ENCODE data around the gene ARHGEF33. TPM values are rescaled to one million over a fixed set of nuclear protein-coding genes. Genes with fewer than 3 reads are reported as not detected.

ARHGEF33 gene
- total RNA-seq (0.12 and 0.27 TPM in 2 replicates), polyA plus RNA-seq (0.31 and 0.62 TPM in 2 replicates)

- DNase-seq (ENCODE audit: low spot score) = no peak
- Histone ChIP-seq H3K4me3 (no peak within 1 kb of the TSS), H4K20me1 (ENCODE audit: insufficient read depth, poor library complexity, severe bottlenecking) (no peaks in the 10 kb centered on the region), H3K4me1 (ENCODE audit: insufficient read depth) (no peaks in the 10 kb centered on the region), H3K27me3 (no peaks in the 10 kb centered on the region), H3K4me2 (no peak within 1 kb of the TSS), H3K9me2 (replicated peaks; ENCODE audit: insufficient read depth) (no peaks in the 10 kb centered on the region), H3K79me2 (no peaks in the 10 kb centered on the region), H2AFZ (no peak within 1 kb of the TSS), H3K27ac (no peak within 1 kb of the TSS), H3K36me3 (replicated peaks; ENCODE audit: insufficient read depth, low read depth) (no peaks in the 10 kb centered on the region), H3K9me3 (ENCODE audit: low read depth) (no peaks in the 10 kb centered on the region)
- TF ChIP-seq EZH2phosphoT487 (IDR thresholded peaks at IDR 0.05; ENCODE audit: low read depth, severe bottlenecking, unreplicated experiment) = no peak
- no peak for TF ChIP-seq EZH2 (IDR thresholded peaks at IDR 0.05; ENCODE audit: borderline replicate concordance)
- TF ChIP-seq, protein P1, sequence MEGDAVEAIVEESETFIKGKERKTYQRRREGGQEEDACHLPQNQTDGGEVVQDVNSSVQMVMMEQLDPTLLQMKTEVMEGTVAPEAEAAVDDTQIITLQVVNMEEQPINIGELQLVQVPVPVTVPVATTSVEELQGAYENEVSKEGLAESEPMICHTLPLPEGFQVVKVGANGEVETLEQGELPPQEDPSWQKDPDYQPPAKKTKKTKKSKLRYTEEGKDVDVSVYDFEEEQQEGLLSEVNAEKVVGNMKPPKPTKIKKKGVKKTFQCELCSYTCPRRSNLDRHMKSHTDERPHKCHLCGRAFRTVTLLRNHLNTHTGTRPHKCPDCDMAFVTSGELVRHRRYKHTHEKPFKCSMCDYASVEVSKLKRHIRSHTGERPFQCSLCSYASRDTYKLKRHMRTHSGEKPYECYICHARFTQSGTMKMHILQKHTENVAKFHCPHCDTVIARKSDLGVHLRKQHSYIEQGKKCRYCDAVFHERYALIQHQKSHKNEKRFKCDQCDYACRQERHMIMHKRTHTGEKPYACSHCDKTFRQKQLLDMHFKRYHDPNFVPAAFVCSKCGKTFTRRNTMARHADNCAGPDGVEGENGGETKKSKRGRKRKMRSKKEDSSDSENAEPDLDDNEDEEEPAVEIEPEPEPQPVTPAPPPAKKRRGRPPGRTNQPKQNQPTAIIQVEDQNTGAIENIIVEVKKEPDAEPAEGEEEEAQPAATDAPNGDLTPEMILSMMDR (IDR thresholded peaks at IDR 0.05; ENCODE audit: poor library complexity) = no peak
- WGBS (ENCODE audit: low lambda C conversion rate, missing lambda C conversion rate) = 70% methylated on average over 3 of the region's 3 CpGs
Measured at GRCh38 chr2:38889575-38889974, at the start of gene ARHGEF33. ARHGEF33 (plus strand) TSS chr2:38889875; CDS start chr2:38919448, 29,573 bp downstream.

DNA sequence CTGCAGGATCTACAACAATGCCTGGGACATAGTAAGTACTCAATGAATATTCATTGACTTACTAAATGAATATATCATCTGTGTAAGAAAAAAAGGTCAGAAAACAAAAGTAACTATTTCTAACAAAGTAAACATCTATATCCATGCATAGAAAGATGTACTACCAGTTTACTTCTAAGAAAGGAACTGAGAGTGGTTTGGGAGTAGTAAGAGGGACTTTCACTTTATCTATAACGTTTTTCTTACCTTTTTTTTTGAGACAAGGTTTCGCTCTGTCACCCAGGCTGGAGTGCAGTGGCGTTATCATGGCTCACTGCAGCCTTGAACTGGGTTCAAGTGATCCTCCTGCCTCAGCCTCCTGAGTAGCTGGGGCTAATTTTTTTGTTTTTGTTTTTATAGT is 39.6 kb upstream of the ARHGEF33 start:
- Histone ChIP-seq H3K4me2 (no peak overlapping the region), H3K27me3 (no peaks in the 10 kb centered on the region), H3K27ac (no peak overlapping the region), H4K20me1 (ENCODE audit: insufficient read depth, poor library complexity, severe bottlenecking) (no peaks in the 10 kb centered on the region), H3K36me3 (replicated peaks; ENCODE audit: insufficient read depth, low read depth) (no peaks in the 10 kb centered on the region), H3K4me1 (ENCODE audit: insufficient read depth) (no peaks in the 10 kb centered on the region), H3K4me3 (no peak overlapping the region), H2AFZ (no peak overlapping the region), H3K9me2 (replicated peaks; ENCODE audit: insufficient read depth) (no peaks in the 10 kb centered on the region), H3K79me2 (no peaks in the 10 kb centered on the region), H3K9me3 (ENCODE audit: low read depth) (no peaks in the 10 kb centered on the region)
- TF ChIP-seq, protein P1 (IDR thresholded peaks at IDR 0.05; ENCODE audit: poor library complexity) = no peak
- TF ChIP-seq EZH2 (IDR thresholded peaks at IDR 0.05; ENCODE audit: borderline replicate concordance) = no peak
- TF ChIP-seq EZH2phosphoT487 (IDR thresholded peaks at IDR 0.05; ENCODE audit: low read depth, severe bottlenecking, unreplicated experiment) = no peak
- WGBS (ENCODE audit: low lambda C conversion rate, missing lambda C conversion rate) = 98% methylated on average over 3 of the region's 3 CpGs
- DNase-seq (ENCODE audit: low spot score) = no peak

- no peak overlapping the region for H3K27ac ChIP-seq
- WGBS (ENCODE audit: low lambda C conversion rate, missing lambda C conversion rate) = 93% methylated on average over 1 of the region's 1 CpG
- peak; percentile 27 for DNase-seq (ENCODE audit: low spot score)
Measured at GRCh38 chr2:38856165-38856564, 33.5 kb upstream of the ARHGEF33 start.

More at GRCh38 chr2:38856165-38856564, 33.5 kb upstream of the ARHGEF33 start:
- H3K4me3 ChIP-seq = no peak overlapping the region
- no peaks in the 10 kb centered on the region for H3K9me2 ChIP-seq (replicated peaks; ENCODE audit: insufficient read depth)
- no peak overlapping the region for H3K4me2 ChIP-seq
- H2AFZ ChIP-seq = no peak overlapping the region
- H3K79me2 ChIP-seq = no peaks in the 10 kb centered on the region
- no peaks in the 10 kb centered on the region for H3K9me3 ChIP-seq (ENCODE audit: low read depth)
- no peaks in the 10 kb centered on the region for H4K20me1 ChIP-seq (ENCODE audit: insufficient read depth, poor library complexity, severe bottlenecking)
- TF ChIP-seq, protein P1 (IDR thresholded peaks at IDR 0.05; ENCODE audit: poor library complexity) = no peak
- no peak for TF ChIP-seq EZH2 (IDR thresholded peaks at IDR 0.05; ENCODE audit: borderline replicate concordance)
- TF ChIP-seq EZH2phosphoT487 (IDR thresholded peaks at IDR 0.05; ENCODE audit: low read depth, severe bottlenecking, unreplicated experiment) = no peak
- no peaks in the 10 kb centered on the region for H3K4me1 ChIP-seq (ENCODE audit: insufficient read depth)
- H3K36me3 ChIP-seq (replicated peaks; ENCODE audit: insufficient read depth, low read depth) = no peaks in the 10 kb centered on the region
- no peaks in the 10 kb centered on the region for H3K27me3 ChIP-seq

Data from hepatocyte (in vitro differentiated cells).